IMR-90 (cell line): ENCODE results near the gene CNKSR3. TPM values are rescaled to one million over a fixed set of nuclear protein-coding genes. Genes with fewer than 3 reads are reported as not detected.

ENCODE experiments used
- ATAC-seq: fragments of 200-7000 bp; cut with Tn5 transposase; 2 replicates; pipeline ENCODE4 v1.9.1; 2020; ENCODE audit warnings: low read depth, mild to moderate bottlenecking, moderate library complexity
- BruUV-seq: library from RNA; stranded (reverse); fragments of 400-500 nt; replicated peaks from 2 replicates; lab custom pipeline; 2021; lab: Mats Ljungman, UMichigan
- CTCF ChIA-PET: fragments of 300-600 bp; formaldehyde crosslinking; extraction: SDS; loops from one replicate; lab custom pipeline; 2021; ENCODE audit warnings: antibody characterized with exemption; lab: Yijun Ruan, JAX
- POLR2A ChIA-PET: fragments of 300-600 bp; sonication (Branson Sonifier 250); formaldehyde crosslinking; loops from one replicate; lab custom pipeline; 2022; ENCODE audit warnings: antibody characterized with exemption; ENCODE audit not compliant: unreplicated experiment; lab: Charles Lee
- DNase-seq: peaks from one replicate; pipeline ENCODE4 v3.0.0; 2013
- H2AFZ ChIP-seq: replicated peaks from 2 replicates; pipeline ENCODE3; 2013; ENCODE audit warnings: low read length, mild to moderate bottlenecking; ENCODE audit not compliant: poor library complexity
- H2AK5ac ChIP-seq: 2 replicates; pipeline ENCODE4 v1.6.1; 2013; ENCODE audit warnings: low read depth, low read length, inconsistent platforms
- H2AK9ac ChIP-seq: replicated peaks from 2 replicates; pipeline ENCODE3; 2013; ENCODE audit warnings: mild to moderate bottlenecking, low read depth, low read length, moderate library complexity; ENCODE audit not compliant: poor library complexity
- H2BK120ac ChIP-seq: 2 replicates; pipeline ENCODE4 v1.6.1; 2013; ENCODE audit warnings: low read depth, low read length, inconsistent platforms
- H2BK15ac ChIP-seq: 3 replicates; pipeline ENCODE4 v1.6.1; 2013; ENCODE audit warnings: low read depth, low read length, inconsistent platforms
- H2BK20ac ChIP-seq: 2 replicates; pipeline ENCODE4 v1.6.1; 2013; ENCODE audit warnings: low read depth, mild to moderate bottlenecking, inconsistent platforms, low read length, moderate library complexity
- H2BK5ac ChIP-seq: 2 replicates; pipeline ENCODE4 v1.6.1; 2013; ENCODE audit warnings: mild to moderate bottlenecking, low read depth, low read length, inconsistent platforms; ENCODE audit not compliant: poor library complexity, severe bottlenecking
- H3K14ac ChIP-seq: replicated peaks from 2 replicates; pipeline ENCODE4 v1.6.1; 2013; ENCODE audit warnings: low read depth, low read length, inconsistent platforms
- H3K18ac ChIP-seq: 2 replicates; pipeline ENCODE4 v1.6.1; 2013; ENCODE audit warnings: low read depth, low read length, control low read depth
- H3K23ac ChIP-seq: 2 replicates; pipeline ENCODE4 v1.6.1; 2013; ENCODE audit warnings: low read depth, low read length, inconsistent platforms
- H3K27ac ChIP-seq: 2 replicates; pipeline ENCODE4 v1.5.1; 2013; ENCODE audit warnings: mild to moderate bottlenecking, control low read depth, low read length; ENCODE audit not compliant: insufficient read depth
- H3K27me3 ChIP-seq: 2 replicates; pipeline ENCODE4 v1.6.1; 2013; ENCODE audit warnings: low read length; ENCODE audit not compliant: control insufficient read depth, insufficient read depth
- H3K36me3 ChIP-seq: 2 replicates; pipeline ENCODE4 v1.6.1; 2013; ENCODE audit warnings: low read length, mixed read lengths; ENCODE audit not compliant: control insufficient read depth, insufficient read depth
- H3K4ac ChIP-seq: 2 replicates; pipeline ENCODE4 v1.6.1; 2013; ENCODE audit warnings: low read depth, low read length, inconsistent platforms
- H3K4me1 ChIP-seq: 2 replicates; pipeline ENCODE4 v1.6.1; 2013; ENCODE audit warnings: low read length, mixed read lengths; ENCODE audit not compliant: control insufficient read depth, insufficient read depth
- H3K4me2 ChIP-seq: 2 replicates; pipeline ENCODE4 v1.6.1; 2013; ENCODE audit warnings: low read depth, mild to moderate bottlenecking, control low read depth, low read length, moderate library complexity
- H3K4me3 ChIP-seq: 2 replicates; pipeline ENCODE4 v1.5.1; 2013; ENCODE audit warnings: low read depth, mild to moderate bottlenecking, control low read depth, low read length, moderate library complexity; ENCODE audit not compliant: insufficient read depth
- H3K56ac ChIP-seq: 2 replicates; pipeline ENCODE4 v1.6.1; 2013; ENCODE audit warnings: low read length, inconsistent platforms; ENCODE audit not compliant: insufficient read depth; ENCODE audit errors: extremely low read depth
- H3K79me1 ChIP-seq, 2 experiments: 2 replicates each; pipeline ENCODE4 v1.6.1; 2013; ENCODE audit warnings: low read length in 2 of 2, inconsistent platforms in 1 of 2, low read depth in 1 of 2
- H3K9ac ChIP-seq: 2 replicates; pipeline ENCODE4 v1.6.1; 2013; ENCODE audit warnings: low read depth, low read length, control low read depth
- H3K9me1 ChIP-seq: 2 replicates; pipeline ENCODE4 v1.6.1; 2013; ENCODE audit warnings: low read length, inconsistent platforms; ENCODE audit not compliant: insufficient read depth
- H3K9me3 ChIP-seq: 2 replicates; pipeline ENCODE4 v1.6.1; 2013; ENCODE audit warnings: low read length; ENCODE audit not compliant: control insufficient read depth, insufficient read depth
- H4K20me1 ChIP-seq: 2 replicates; pipeline ENCODE4 v1.6.1; 2013; ENCODE audit warnings: low read length, inconsistent platforms; ENCODE audit not compliant: insufficient read depth
- H4K5ac ChIP-seq: 2 replicates; pipeline ENCODE4 v1.6.1; 2013; ENCODE audit warnings: mild to moderate bottlenecking, low read depth, low read length, control low read depth
- H4K8ac ChIP-seq, 2 experiments: 2 replicates each; pipeline ENCODE4 v1.6.1; 2013; ENCODE audit warnings: low read depth in 2 of 2, low read length in 2 of 2, control low read depth in 1 of 2, inconsistent platforms in 1 of 2
- H4K91ac ChIP-seq: 2 replicates; pipeline ENCODE4 v1.6.1; 2013; ENCODE audit warnings: low read depth, low read length, inconsistent platforms; ENCODE audit not compliant: insufficient read depth
- CEBPB ChIP-seq: IDR thresholded peaks from 2 replicates; pipeline ENCODE4 v1.6.1; 2012; ENCODE audit warnings: low read depth, low read length, improper control_type of control experiment
- MAFK ChIP-seq: IDR thresholded peaks from 2 replicates; pipeline ENCODE4 v1.6.1; 2012; ENCODE audit warnings: low read depth, low read length, improper control_type of control experiment
- WGBS, 2 experiments: methylation state at CpG; one replicate each; pipeline versions ENCODE4 v1.1.5 to v1.1.7; 2013; ENCODE audit warnings: missing lambda C conversion rate in 2 of 2; ENCODE audit not compliant: insufficient read length in 1 of 2; ENCODE audit errors: extremely low coverage in 2 of 2; 5-methylcytosine and 5-hydroxymethylcytosine counted together
- dilution Hi-C: fragments of 300-500 bp; cut with HindIII; formaldehyde crosslinking; loops from one replicate; pipeline ENCODE4 v1.14.3; 2018; ENCODE audit warnings: low sequenced_read_pairs; ENCODE audit not compliant: unreplicated experiment
- in situ Hi-C: fragments of 300-500 bp; cut with MboI; formaldehyde crosslinking; loops from 3 replicates; pipeline ENCODE4 v1.14.3; 2019; ENCODE audit warnings: low sequenced_read_pairs, inconsistent platforms, mixed read lengths
- intact Hi-C: fragments of 100-400 bp; cut with micrococcal nuclease; formaldehyde crosslinking; loops from 2 replicates; pipeline ENCODE4 v1.10.0; 2022
- polyA plus RNA-seq, 3 experiments: library from polyadenylated mRNA; depleted of rRNA; stranded (reverse); fragments of >200 nt; gene quantifications; 2 replicates each; pipeline ENCODE4 v1.2.3, GENCODE V29; 2012; ENCODE audit warnings: low replicate concordance in 1 of 3
- total RNA-seq: library from RNA; depleted of rRNA; stranded (reverse); fragments of >200 nt; gene quantifications from 2 replicates; pipeline ENCODE4 v1.2.3, GENCODE V29; 2012

The CNKSR3 gene
- total and polyA plus RNA-seq, 2 of the 4 experiments (the other 2 are of a cell fraction): 6.7 to 15.8 TPM

DNA sequence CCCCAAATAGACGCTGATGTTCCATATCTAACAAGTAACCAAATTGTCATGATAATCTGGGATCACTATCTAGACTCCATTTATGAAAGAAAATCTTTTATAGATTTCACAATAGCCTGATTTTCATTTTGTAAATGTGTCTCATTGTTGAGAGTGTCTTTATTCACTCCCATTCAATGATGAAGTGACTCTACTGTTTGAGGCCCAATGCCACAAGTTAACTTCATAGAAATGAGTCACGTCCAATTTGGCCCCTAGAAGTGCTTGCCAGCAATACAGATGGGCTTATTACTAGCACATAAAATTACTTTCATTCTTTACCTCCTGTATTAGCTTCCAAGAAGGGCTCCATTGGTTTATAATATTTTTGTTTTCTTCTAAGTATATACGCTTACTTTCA, 160.2 kb downstream of the CNKSR3 start:
- no peaks in the 10 kb centered on the region for H3K79me1 ChIP-seq
- H3K56ac ChIP-seq: no peak overlapping the region
- no peak for ATAC-seq
- TF ChIP-seq MAFK (no peak), CEBPB (0 out of 2 replicates have a peak, but pooled peaks have one; percentile 25)
- H4K91ac ChIP-seq: no peak overlapping the region
- no peaks in the 10 kb centered on the region for H3K9me1 ChIP-seq
- in situ Hi-C loops (no loop called here), intact Hi-C loops (no loop called here), dilution Hi-C loops (loop anchor here (25.0 kb wide), 1 partner anchor 188 kb away; no protein-coding TSS in a partner anchor)
- H2BK120ac ChIP-seq: no peak overlapping the region
- H3K27ac ChIP-seq: no peak overlapping the region
- peak; percentile 48 for DNase-seq
- no peaks in the 10 kb centered on the region for H3K27me3 ChIP-seq
- no TSS peak for BruUV-seq
- H4K20me1 ChIP-seq: no peaks in the 10 kb centered on the region
- no peak overlapping the region for H2BK15ac ChIP-seq
- no peak overlapping the region for H4K8ac ChIP-seq
- H2AFZ ChIP-seq: no peak overlapping the region
- peaks cover 3% of the 10 kb centered on the region; the same call in 1 of the 2 replicates for H3K9me3 ChIP-seq
- no CpG with 5 or more reads among the region's 3 CpGs for WGBS, 2 experiments
- no peak overlapping the region for H2AK5ac ChIP-seq
- H3K4ac ChIP-seq: no peak overlapping the region
- no peak overlapping the region for H3K4me3 ChIP-seq
- no peak overlapping the region for H3K9ac ChIP-seq
- no peak overlapping the region for H3K14ac ChIP-seq
- POLR2A ChIA-PET: no interaction called here
- no peak overlapping the region for H2BK20ac ChIP-seq
- no peak overlapping the region for H3K18ac ChIP-seq
- no peak overlapping the region for H3K4me2 ChIP-seq
- H4K5ac ChIP-seq: no peak overlapping the region
- no peak overlapping the region for H3K23ac ChIP-seq
- H2BK5ac ChIP-seq: no peak overlapping the region
- H3K4me1 ChIP-seq: peaks cover 2% of the 10 kb centered on the region; the same call in 1 of the 2 replicates
- no peak overlapping the region for H2AK9ac ChIP-seq
- no peaks in the 10 kb centered on the region for H3K36me3 ChIP-seq
- CTCF ChIA-PET: interaction anchor here (0.9 kb wide), 1 partner anchor 20 kb away, joined by 3 read pairs; no protein-coding TSS in a partner anchor
